Measurements from ENCODE around the gene DSCAM.

GRCh38 chr21:39984286-39984991, 862.5 kb downstream of the DSCAM start:
- no peak for TF ChIP-seq CTCF (IDR thresholded peaks at IDR 0.05; ENCODE audit: insufficient read depth, low read length)
- TF ChIP-seq POLR2AphosphoS5 (IDR thresholded peaks at IDR 0.05; ENCODE audit: low read depth): no peak
